GM21381 (cell line): ENCODE results near the gene CHMP1B.
"Not testable (repeated sequence)": the region's sequence is repeated elsewhere in the genome, so short reads cannot be mapped to it uniquely, and the experiment has no call there.

Experiments
- ATAC-seq: cut with Tn5 transposase; IDR thresholded peaks from one replicate; pipeline ENCODE4 v1.9.1; 2021; ENCODE audit warnings: mild to moderate bottlenecking, moderate library complexity; ENCODE audit not compliant: unreplicated experiment

Gene CHMP1B

GRCh38 chr18:11866764-11867163 is 15.6 kb downstream of the CHMP1B start:
- no peak for ATAC-seq

- no peak for ATAC-seq
Observed at GRCh38 chr18:11868230-11868629, 17.0 kb downstream of the CHMP1B start.

- no peak for ATAC-seq
Observed at GRCh38 chr18:11871501-11871900, 20.3 kb downstream of the CHMP1B start.

- no peak for ATAC-seq
Observed at GRCh38 chr18:11872479-11873136, 21.4 kb downstream of the CHMP1B start.

GRCh38 chr18:11873670-11874340 is 22.6 kb downstream of the CHMP1B start:
- no peak for ATAC-seq

- ATAC-seq = no peak
Observed at GRCh38 chr18:11874676-11875075, 23.5 kb downstream of the CHMP1B start.

GRCh38 chr18:11877497-11878135 is 26.4 kb downstream of the CHMP1B start:
- ATAC-seq = no peak

- ATAC-seq = no peak
Observed at GRCh38 chr18:11880586-11881304, 29.5 kb downstream of the CHMP1B start.

- ATAC-seq = no peak
Observed at GRCh38 chr18:11882636-11883035, 31.4 kb downstream of the CHMP1B start.

GRCh38 chr18:11883153-11883552 is 31.9 kb downstream of the CHMP1B start:
- ATAC-seq = no peak

- ATAC-seq = no peak
Observed at GRCh38 chr18:11884396-11885030, 33.3 kb downstream of the CHMP1B start.

- ATAC-seq = no peak
Observed at GRCh38 chr18:11885278-11885947, 34.2 kb downstream of the CHMP1B start.

- ATAC-seq = no peak
Observed at GRCh38 chr18:11886577-11887110, 35.4 kb downstream of the CHMP1B start.

GRCh38 chr18:11887328-11888128 is 36.3 kb downstream of the CHMP1B start:
- ATAC-seq = no peak

- ATAC-seq = no peak
Observed at GRCh38 chr18:11888726-11889125, 37.5 kb downstream of the CHMP1B start.

GRCh38 chr18:11889284-11889683 is 38.1 kb downstream of the CHMP1B start:
- no peak for ATAC-seq

GRCh38 chr18:11891737-11892136 is 40.5 kb downstream of the CHMP1B start:
- no peak for ATAC-seq

GRCh38 chr18:11892438-11892837 is 41.2 kb downstream of the CHMP1B start:
- ATAC-seq = not testable (repeated sequence)

GRCh38 chr18:11897781-11898180 is 46.6 kb downstream of the CHMP1B start:
- ATAC-seq = no peak
